ENCODE results near the gene ST3GAL4. TPM values are rescaled to one million over a fixed set of nuclear protein-coding genes. Genes with fewer than 3 reads are reported as not detected.

The ST3GAL4 gene
- total and polyA plus RNA-seq, 10 of the 15 experiments (the other 5 are each of a cell fraction or from before 2014, with no cell fraction given): 3.8 to 8.1 (median 6.5) TPM; not detected in 2

DNA sequence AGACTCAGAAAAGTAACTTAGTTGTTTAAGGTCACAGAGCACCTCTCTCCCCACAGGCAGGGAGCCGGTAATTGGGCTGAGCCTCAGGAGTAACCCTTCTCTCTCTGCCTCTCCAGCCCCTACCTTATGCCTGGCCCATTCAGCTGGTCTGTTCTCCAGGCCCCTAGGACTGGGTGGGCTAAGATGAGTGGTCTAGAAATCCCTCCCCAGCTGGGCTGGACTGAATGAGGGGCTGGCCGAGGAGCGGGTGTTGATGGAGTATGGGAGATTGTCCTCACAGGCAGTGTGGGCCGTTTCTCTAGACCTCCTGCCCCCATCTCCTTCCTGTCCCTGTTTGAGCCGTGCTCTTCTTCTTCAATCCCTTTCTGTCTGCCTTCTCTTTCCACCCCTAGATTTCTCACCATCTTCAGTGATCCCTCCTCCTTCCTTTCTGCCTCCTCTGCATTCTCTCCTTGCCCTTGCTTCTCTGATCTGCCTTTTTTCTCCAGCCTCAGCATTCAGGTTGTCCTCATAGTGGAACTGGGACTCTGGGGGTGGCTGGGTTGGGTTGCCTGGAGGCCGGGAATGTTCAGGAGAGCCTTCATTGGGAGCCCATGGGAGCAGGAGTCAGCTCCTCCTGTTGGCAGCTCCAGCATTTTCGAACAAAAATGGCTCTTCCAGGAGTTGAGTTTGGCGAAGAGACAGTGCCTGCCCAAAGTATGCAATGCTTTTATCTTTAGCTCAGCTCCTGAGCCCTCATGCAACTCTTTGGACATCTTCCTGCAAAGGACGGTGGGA, 7.6 kb downstream of the ST3GAL4 start:
- ChIA-PET RAD21 (ENCODE audit: unreplicated experiment) (no interaction called here), SMC1A (ENCODE audit: uncharacterized antibody, unreplicated experiment) (no interaction called here), POLR2A (no interaction called here), CTCF (interaction anchor here (1.1 kb wide), 1 partner anchor 9 kb away, joined by 3 read pairs; no protein-coding TSS in a partner anchor)
- H3K27me3 ChIP-seq (replicated peaks in 1 of 2; ENCODE audit: control insufficient read depth in 2 of 2, insufficient read depth in 2 of 2, low read length in 1 of 2): no peaks in the 10 kb centered on the region
- no peaks in the 10 kb centered on the region for H4K20me1 ChIP-seq (ENCODE audit: control insufficient read depth, insufficient read depth)
- H3K36me3 ChIP-seq (ENCODE audit: control insufficient read depth in 2 of 2, insufficient read depth in 2 of 2, low read length in 1 of 2): no peaks in the 10 kb centered on the region
- no peaks in the 10 kb centered on the region for H3K4me1 ChIP-seq (ENCODE audit: control insufficient read depth, insufficient read depth, low read length)
- in situ Hi-C loops (cut with MboI): no loop called here
- H3K9ac ChIP-seq (ENCODE audit: control insufficient read depth, insufficient read depth, low read length): no peak overlapping the region
- DNase-seq (ENCODE audit: low read depth, low spot score): no peak
- no peak for FAIRE-seq
- H2AFZ ChIP-seq (ENCODE audit: control insufficient read depth, low read depth, low read length): no peak overlapping the region
- TF ChIP-seq FOS (IDR thresholded peaks at IDR 0.05; ENCODE audit: borderline replicate concordance, extremely low read depth, insufficient read length): no peak
- ATAC-seq: no peak
- intact Hi-C loops (cut with micrococcal nuclease; ENCODE audit: unreplicated experiment): no loop called here
- BruUV-seq (replicated peaks): no TSS peak
- 37% methylated on average over 9 of the region's 9 CpGs for WGBS (ENCODE audit: insufficient coverage, insufficient replicate concordance, low lambda C conversion rate, missing lambda C conversion rate)
- no peak overlapping the region for H3K4me2 ChIP-seq (ENCODE audit: control insufficient read depth, insufficient read depth)
- H3K27ac ChIP-seq (ENCODE audit: control insufficient read depth, insufficient read depth): no peak overlapping the region
- H3K4me3 ChIP-seq: no peak overlapping the region
- H3K79me2 ChIP-seq (ENCODE audit: control insufficient read depth, insufficient read depth, low read length): no peaks in the 10 kb centered on the region
- no peaks in the 10 kb centered on the region for H3K9me3 ChIP-seq (replicated peaks; ENCODE audit: control insufficient read depth, insufficient read depth, low read length)

- CTCF ChIA-PET: interaction anchor here (1.1 kb wide), 1 partner anchor 10 kb away, joined by 3 read pairs; no protein-coding TSS in a partner anchor
- no peak overlapping the region for H3K4me3 ChIP-seq
- SMC1A ChIA-PET (ENCODE audit: uncharacterized antibody, unreplicated experiment): no interaction called here
- in situ Hi-C loops (cut with MboI): no loop called here
- POLR2A ChIA-PET: no interaction called here
- no peak for DNase-seq (ENCODE audit: low read depth, low spot score)
- no peaks in the 10 kb centered on the region for H3K27me3 ChIP-seq (replicated peaks in 1 of 2; ENCODE audit: control insufficient read depth in 2 of 2, insufficient read depth in 2 of 2, low read length in 1 of 2)
- H3K27ac ChIP-seq (ENCODE audit: control insufficient read depth, insufficient read depth): no peak overlapping the region
- H3K9ac ChIP-seq (ENCODE audit: control insufficient read depth, insufficient read depth, low read length): no peak overlapping the region
- no peak overlapping the region for H2AFZ ChIP-seq (ENCODE audit: control insufficient read depth, low read depth, low read length)
- RAD21 ChIA-PET (ENCODE audit: unreplicated experiment): no interaction called here
- FAIRE-seq: no peak
- no peaks in the 10 kb centered on the region for H3K9me3 ChIP-seq (replicated peaks; ENCODE audit: control insufficient read depth, insufficient read depth, low read length)
- BruUV-seq (replicated peaks): no TSS peak
- ATAC-seq: no peak
- no peaks in the 10 kb centered on the region for H4K20me1 ChIP-seq (ENCODE audit: control insufficient read depth, insufficient read depth)
- intact Hi-C loops (cut with micrococcal nuclease; ENCODE audit: unreplicated experiment): no loop called here
- H3K4me2 ChIP-seq (ENCODE audit: control insufficient read depth, insufficient read depth): no peak overlapping the region
- H3K36me3 ChIP-seq (ENCODE audit: control insufficient read depth in 2 of 2, insufficient read depth in 2 of 2, low read length in 1 of 2): no peaks in the 10 kb centered on the region
- WGBS (ENCODE audit: insufficient coverage, insufficient replicate concordance, low lambda C conversion rate, missing lambda C conversion rate): 40% methylated on average over 8 of the region's 10 CpGs
- no peaks in the 10 kb centered on the region for H3K4me1 ChIP-seq (ENCODE audit: control insufficient read depth, insufficient read depth, low read length)
- H3K79me2 ChIP-seq (ENCODE audit: control insufficient read depth, insufficient read depth, low read length): no peaks in the 10 kb centered on the region
- TF ChIP-seq CHD4 (IDR thresholded peaks at IDR 0.05): no peak
- TF ChIP-seq RCOR1 (conservative IDR thresholded peaks at IDR 0.05; ENCODE audit: low read depth, low read length): no peak
- TF ChIP-seq, protein P1, sequence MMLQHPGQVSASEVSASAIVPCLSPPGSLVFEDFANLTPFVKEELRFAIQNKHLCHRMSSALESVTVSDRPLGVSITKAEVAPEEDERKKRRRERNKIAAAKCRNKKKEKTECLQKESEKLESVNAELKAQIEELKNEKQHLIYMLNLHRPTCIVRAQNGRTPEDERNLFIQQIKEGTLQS (IDR thresholded peaks at IDR 0.05; ENCODE audit: borderline replicate concordance, extremely low read depth, low read depth, low read length): no peak
- no peak for TF ChIP-seq ZNF207 (IDR thresholded peaks at IDR 0.05; ENCODE audit: borderline replicate concordance)
- no peak for TF ChIP-seq TBL1XR1 (IDR thresholded peaks at IDR 0.05; ENCODE audit: low read depth, low read length)
- no peak for TF ChIP-seq STAT1 (conservative IDR thresholded peaks at IDR 0.05)
- TF ChIP-seq, protein P2, sequence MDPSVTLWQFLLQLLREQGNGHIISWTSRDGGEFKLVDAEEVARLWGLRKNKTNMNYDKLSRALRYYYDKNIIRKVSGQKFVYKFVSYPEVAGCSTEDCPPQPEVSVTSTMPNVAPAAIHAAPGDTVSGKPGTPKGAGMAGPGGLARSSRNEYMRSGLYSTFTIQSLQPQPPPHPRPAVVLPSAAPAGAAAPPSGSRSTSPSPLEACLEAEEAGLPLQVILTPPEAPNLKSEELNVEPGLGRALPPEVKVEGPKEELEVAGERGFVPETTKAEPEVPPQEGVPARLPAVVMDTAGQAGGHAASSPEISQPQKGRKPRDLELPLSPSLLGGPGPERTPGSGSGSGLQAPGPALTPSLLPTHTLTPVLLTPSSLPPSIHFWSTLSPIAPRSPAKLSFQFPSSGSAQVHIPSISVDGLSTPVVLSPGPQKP (IDR thresholded peaks at IDR 0.05; ENCODE audit: low read depth, low read length): no peak
- no peak for TF ChIP-seq BCL11A (IDR thresholded peaks at IDR 0.05; ENCODE audit: low read depth, low read length)
- no peak for TF ChIP-seq PAX5 (IDR thresholded peaks at IDR 0.05; ENCODE audit: borderline replicate concordance, low read depth, low read length)
- no peak for TF ChIP-seq SKIL (IDR thresholded peaks at IDR 0.05; ENCODE audit: low read depth, poor library complexity, severe bottlenecking)
These were observed 8.3 kb downstream of the ST3GAL4 start for GRCh38 chr11:126363706-126364248.

Measured in GM12878 (cell line).